ENCODE data around the gene SH2B3. TPM values are rescaled to one million over a fixed set of nuclear protein-coding genes. Genes with fewer than 3 reads are reported as not detected.

SH2B3 gene
- total and polyA plus RNA-seq, 2 donors (not counting 1 experiment from before 2014, with no cell fraction given), result 21.9 to 69.4 TPM

DNA sequence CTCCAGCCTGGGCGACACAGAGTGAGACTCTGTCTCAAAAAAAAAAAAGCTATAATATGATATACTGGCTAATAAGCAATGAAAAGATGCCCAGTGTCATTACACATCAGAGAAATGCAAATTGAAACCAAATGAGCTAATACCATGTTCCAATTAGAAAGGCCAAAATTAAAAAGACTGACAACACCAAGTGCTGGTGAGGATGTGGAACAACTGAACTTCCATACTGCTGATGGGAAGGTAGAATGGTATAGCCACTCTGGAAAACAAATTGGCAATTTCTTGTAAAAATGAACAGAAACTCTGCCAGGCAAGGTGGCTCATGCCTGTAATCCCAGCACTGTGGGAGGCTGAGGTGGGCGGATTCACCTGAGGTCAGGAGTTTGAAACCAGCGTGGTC, 28.3 kb upstream of the SH2B3 start:
- H3K79me2 ChIP-seq (ENCODE audit: control insufficient read depth, insufficient read depth, low read length), result no peaks in the 10 kb centered on the region
- H4K20me1 ChIP-seq (ENCODE audit: control insufficient read depth, insufficient read depth, low read length, poor library complexity, severe bottlenecking), result no peaks in the 10 kb centered on the region
- no peak overlapping the region for H2AFZ ChIP-seq (ENCODE audit: insufficient read depth, low read depth, low read length, poor library complexity, severe bottlenecking)
- no peak overlapping the region for H3K4me2 ChIP-seq (replicated peaks; ENCODE audit: low read depth, low read length, poor library complexity, severe bottlenecking)
- Mint-ChIP-seq H3K9me3 (ENCODE audit: insufficient read depth) (no peaks in the 10 kb centered on the region), H3K27ac (no peak overlapping the region), H3K4me1 (no peaks in the 10 kb centered on the region), H3K4me3 (no peak overlapping the region), H3K27me3 (peaks cover 3% of the 10 kb centered on the region)
- no peak for ATAC-seq (ENCODE audit: low read depth)
- no CpG with 5 or more reads among the region's 3 CpGs for WGBS (ENCODE audit: insufficient coverage)
- H3K4me3 ChIP-seq (ENCODE audit: control extremely low read depth in 1 of 5, extremely low read depth in 1 of 5, insufficient read depth in 1 of 5, low read depth in 2 of 5, low read length in 4 of 5), result no peak overlapping the region
- no peaks in the 10 kb centered on the region for H3K36me3 ChIP-seq (replicated peaks in 1 of 2; ENCODE audit: control extremely low read depth in 1 of 2, control insufficient read depth in 1 of 2, extremely low read depth in 1 of 2, insufficient read depth in 2 of 2, low read length in 1 of 2)
- intact Hi-C loops (cut with micrococcal nuclease), result no loop called here
- CTCF ChIA-PET, result interaction anchor here (0.7 kb wide), 1 partner anchor 567 kb away, joined by 4 read pairs; no protein-coding TSS in a partner anchor
- TF ChIP-seq, protein P1, sequence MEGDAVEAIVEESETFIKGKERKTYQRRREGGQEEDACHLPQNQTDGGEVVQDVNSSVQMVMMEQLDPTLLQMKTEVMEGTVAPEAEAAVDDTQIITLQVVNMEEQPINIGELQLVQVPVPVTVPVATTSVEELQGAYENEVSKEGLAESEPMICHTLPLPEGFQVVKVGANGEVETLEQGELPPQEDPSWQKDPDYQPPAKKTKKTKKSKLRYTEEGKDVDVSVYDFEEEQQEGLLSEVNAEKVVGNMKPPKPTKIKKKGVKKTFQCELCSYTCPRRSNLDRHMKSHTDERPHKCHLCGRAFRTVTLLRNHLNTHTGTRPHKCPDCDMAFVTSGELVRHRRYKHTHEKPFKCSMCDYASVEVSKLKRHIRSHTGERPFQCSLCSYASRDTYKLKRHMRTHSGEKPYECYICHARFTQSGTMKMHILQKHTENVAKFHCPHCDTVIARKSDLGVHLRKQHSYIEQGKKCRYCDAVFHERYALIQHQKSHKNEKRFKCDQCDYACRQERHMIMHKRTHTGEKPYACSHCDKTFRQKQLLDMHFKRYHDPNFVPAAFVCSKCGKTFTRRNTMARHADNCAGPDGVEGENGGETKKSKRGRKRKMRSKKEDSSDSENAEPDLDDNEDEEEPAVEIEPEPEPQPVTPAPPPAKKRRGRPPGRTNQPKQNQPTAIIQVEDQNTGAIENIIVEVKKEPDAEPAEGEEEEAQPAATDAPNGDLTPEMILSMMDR (IDR thresholded peaks at IDR 0.05), result no peak
- no peak for TF ChIP-seq EZH2 (IDR thresholded peaks at IDR 0.05; ENCODE audit: borderline replicate concordance, insufficient read depth, low read depth, low read length, poor library complexity, severe bottlenecking)
- H3K9me3 ChIP-seq (ENCODE audit: control extremely low read depth in 1 of 3, control insufficient read depth in 2 of 3, insufficient read depth in 1 of 3, low read length in 2 of 3), result peaks cover 0 to 12% (median 3%) of the 10 kb centered on the region in 3 donors
- DNase-seq, result no peak
- H3K9ac ChIP-seq (ENCODE audit: low read length), result no peak overlapping the region
- no peaks in the 10 kb centered on the region for H3K27me3 ChIP-seq (replicated peaks in 1 of 4; ENCODE audit: control extremely low read depth in 1 of 4, control insufficient read depth in 3 of 4, insufficient read depth in 4 of 4, low read length in 3 of 4)
- H3K4me1 ChIP-seq (ENCODE audit: control insufficient read depth in 2 of 2, insufficient read depth in 2 of 2, low read length in 2 of 2), result no peaks in the 10 kb centered on the region
- POLR2A ChIA-PET, result no interaction called here
- H3K27ac ChIP-seq (ENCODE audit: low read length in 2 of 2), result no peak overlapping the region

DNA sequence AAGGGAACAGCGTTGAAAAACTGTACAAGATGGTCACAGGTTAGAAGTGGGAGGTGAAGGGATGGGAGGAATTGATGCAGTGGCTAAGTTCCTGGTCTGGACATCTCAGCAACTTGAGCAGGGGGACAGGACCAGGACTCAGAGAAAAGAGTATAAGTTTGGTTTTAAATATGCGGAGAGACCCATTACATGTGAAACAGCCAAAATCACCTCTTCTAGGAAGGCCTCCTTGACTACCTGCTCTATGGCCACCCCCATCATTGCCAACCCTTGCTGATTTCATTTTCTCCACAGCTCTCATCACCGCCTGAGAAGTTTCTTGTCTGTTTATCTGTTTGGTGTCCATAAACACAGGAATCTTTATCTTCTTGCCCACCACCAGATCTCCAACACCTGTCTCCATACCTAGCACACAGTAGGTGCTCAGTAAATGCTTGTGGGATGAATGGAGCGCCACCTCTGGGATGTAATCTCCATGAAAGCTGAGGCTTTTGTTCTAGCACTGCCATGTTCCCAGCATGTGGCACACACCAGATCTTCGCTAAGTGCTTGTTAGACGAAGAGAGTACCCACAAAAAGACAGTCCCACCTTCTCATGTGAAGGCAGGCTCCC, 25.7 kb upstream of the SH2B3 start:
- Histone ChIP-seq H3K4me3 (ENCODE audit: control extremely low read depth in 1 of 5, extremely low read depth in 1 of 5, insufficient read depth in 1 of 5, low read depth in 2 of 5, low read length in 4 of 5) (no peak overlapping the region), H3K9ac (ENCODE audit: low read length) (no peak overlapping the region), H3K4me2 (replicated peaks; ENCODE audit: low read depth, low read length, poor library complexity, severe bottlenecking) (no peak overlapping the region), H3K4me1 (ENCODE audit: control insufficient read depth in 2 of 2, insufficient read depth in 2 of 2, low read length in 2 of 2) (no peaks in the 10 kb centered on the region), H3K27me3 (replicated peaks in 1 of 4; ENCODE audit: control extremely low read depth in 1 of 4, control insufficient read depth in 3 of 4, insufficient read depth in 4 of 4, low read length in 3 of 4) (no peaks in the 10 kb centered on the region), H3K79me2 (ENCODE audit: control insufficient read depth, insufficient read depth, low read length) (no peaks in the 10 kb centered on the region), H3K27ac (ENCODE audit: low read length in 2 of 2) (no peak overlapping the region), H3K36me3 (replicated peaks in 1 of 2; ENCODE audit: control extremely low read depth in 1 of 2, control insufficient read depth in 1 of 2, extremely low read depth in 1 of 2, insufficient read depth in 2 of 2, low read length in 1 of 2) (no peaks in the 10 kb centered on the region), H4K20me1 (ENCODE audit: control insufficient read depth, insufficient read depth, low read length, poor library complexity, severe bottlenecking) (no peaks in the 10 kb centered on the region), H3K9me3 (ENCODE audit: control extremely low read depth in 1 of 3, control insufficient read depth in 2 of 3, insufficient read depth in 1 of 3, low read length in 2 of 3) (peaks cover 0 to 12% (median 3%) of the 10 kb centered on the region in 3 donors), H2AFZ (ENCODE audit: insufficient read depth, low read depth, low read length, poor library complexity, severe bottlenecking) (no peak overlapping the region)
- ChIA-PET POLR2A (no interaction called here), CTCF (interaction anchor here (0.8 to 1.9 kb wide), 2 partner anchors 16 to 72 kb away, joined by 3 to 4 read pairs; no protein-coding TSS in a partner anchor)
- ATAC-seq (ENCODE audit: low read depth), result no peak
- Mint-ChIP-seq H3K27ac (no peak overlapping the region), H3K9me3 (ENCODE audit: insufficient read depth) (no peaks in the 10 kb centered on the region), H3K4me3 (no peak overlapping the region), H3K4me1 (no peaks in the 10 kb centered on the region), H3K27me3 (peaks cover 3% of the 10 kb centered on the region)
- TF ChIP-seq EZH2 (IDR thresholded peaks at IDR 0.05; ENCODE audit: borderline replicate concordance, insufficient read depth, low read depth, low read length, poor library complexity, severe bottlenecking), result no peak
- TF ChIP-seq, protein P1 (IDR thresholded peaks at IDR 0.05), result no peak
- DNase-seq, result no peak
- 92% methylated on average over 2 of the region's 6 CpGs for WGBS (ENCODE audit: insufficient coverage)
- intact Hi-C loops (cut with micrococcal nuclease), result no loop called here
